ENCODE data around the gene POU6F2.

GRCh38 chr7:39321245-39321644, 343.5 kb downstream of the POU6F2 start:
- no peak for TF ChIP-seq CTCF (IDR thresholded peaks at IDR 0.05)
- no peak for TF ChIP-seq TCF7L2 (IDR thresholded peaks at IDR 0.05; ENCODE audit: low read depth, low read length)
- no peak for TF ChIP-seq POLR2AphosphoS5 (IDR thresholded peaks at IDR 0.05; ENCODE audit: low read depth, low read length)
- no peak for TF ChIP-seq REST (IDR thresholded peaks at IDR 0.05; ENCODE audit: insufficient read depth in 1 of 2, low read depth in 2 of 2, low read length in 1 of 2)
- TF ChIP-seq SIN3A (IDR thresholded peaks at IDR 0.05; ENCODE audit: borderline replicate concordance, insufficient read depth, low read depth, low read length): no peak
